ENCODE results near the gene PRSS36. TPM values are rescaled to one million over a fixed set of nuclear protein-coding genes. Genes with fewer than 3 reads are reported as not detected.

PRSS36 gene
- 0.35 to 1.1 TPM (median 0.70 TPM) in 5 replicates for total RNA-seq (2022; extraction: Qiagen RNA extraction; ENCODE audit: low read depth)

GRCh38 chr16:31149894-31150890 is at the start of gene PRSS36:
TSS of gene PRSS36 (minus strand) at chr16:31150066. CDS start at chr16:31150035, 31 bp downstream.

GRCh38 chr16:31179747-31180459 is 30.0 kb upstream of the PRSS36 start, which contains the start of gene FUS:
TSS of gene FUS (plus strand) at chr16:31180139. CDS start at chr16:31180215, 76 bp downstream.

GRCh38 chr16:31135535-31136286 is 14.2 kb downstream of the PRSS36 start, which contains the start of gene PRSS8:
TSS of gene PRSS8 (minus strand) at chr16:31135727. CDS start at chr16:31135498, 229 bp downstream.

GRCh38 chr16:31117384-31118222 is 32.3 kb downstream of the PRSS36 start, which contains the start of gene KAT8:
TSS of gene KAT8 (plus strand) at chr16:31117664. CDS start at chr16:31117682, 18 bp downstream.

GRCh38 chr16:31108035-31108793 is 41.7 kb downstream of the PRSS36 start, which contains the start of gene BCKDK:
TSS of gene BCKDK (plus strand) at chr16:31108386. CDS start at chr16:31109224, 838 bp downstream.

GRCh38 chr16:31094424-31095120 is 55.3 kb downstream of the PRSS36 start, which contains the start of gene VKORC1:
TSS of gene VKORC1 (minus strand) at chr16:31094797. CDS start at chr16:31094729, 68 bp downstream.

Other genes with a start within 250 kb of the PRSS36 start
- 16.3 to 25.2 TPM (median 21.8 TPM) in 5 replicates for gene FBXL19, start 226.5 kb downstream of the PRSS36 start, total RNA-seq (2022; extraction: Qiagen RNA extraction; ENCODE audit: low read depth)
- 12.1 to 15.0 TPM (median 13.6 TPM) in 5 replicates for gene ORAI3, start 201.0 kb downstream of the PRSS36 start, total RNA-seq (2022; extraction: Qiagen RNA extraction; ENCODE audit: low read depth)
- 17.6 to 24.3 TPM (median 21.8 TPM) in 5 replicates for gene SETD1A, start 192.3 kb downstream of the PRSS36 start, total RNA-seq (2022; extraction: Qiagen RNA extraction; ENCODE audit: low read depth)
- gene HSD3B7, start 164.9 kb downstream of the PRSS36 start, total RNA-seq (2022; extraction: Qiagen RNA extraction; ENCODE audit: low read depth): 12.5 to 17.3 TPM (median 14.7 TPM) in 5 replicates
- 1.4 to 2.2 TPM (median 1.7 TPM) in 5 replicates for gene STX1B, start 139.4 kb downstream of the PRSS36 start, total RNA-seq (2022; extraction: Qiagen RNA extraction; ENCODE audit: low read depth)
- gene STX4, start 116.5 kb downstream of the PRSS36 start, total RNA-seq (2022; extraction: Qiagen RNA extraction; ENCODE audit: low read depth): 62.0 to 77.3 TPM (median 76.2 TPM) in 5 replicates
- gene ZNF668, start 75.8 kb downstream of the PRSS36 start, total RNA-seq (2022; extraction: Qiagen RNA extraction; ENCODE audit: low read depth): 15.6 to 22.1 TPM (median 16.6 TPM) in 5 replicates
- gene ZNF646, start 75.6 kb downstream of the PRSS36 start, total RNA-seq (2022; extraction: Qiagen RNA extraction; ENCODE audit: low read depth): 9.3 to 11.3 TPM (median 9.8 TPM) in 5 replicates
- 0.78 to 2.7 TPM (median 1.4 TPM) in 5 replicates for gene PRSS53, start 61.1 kb downstream of the PRSS36 start, total RNA-seq (2022; extraction: Qiagen RNA extraction; ENCODE audit: low read depth)
- gene VKORC1, start 55.3 kb downstream of the PRSS36 start, total RNA-seq (2022; extraction: Qiagen RNA extraction; ENCODE audit: low read depth): 93.5 to 141 TPM (median 138 TPM) in 5 replicates
- 35.8 to 51.3 TPM (median 41.7 TPM) in 5 replicates for gene BCKDK, start 41.7 kb downstream of the PRSS36 start, total RNA-seq (2022; extraction: Qiagen RNA extraction; ENCODE audit: low read depth)
- 34.5 to 39.9 TPM (median 37.7 TPM) in 5 replicates for gene KAT8, start 32.4 kb downstream of the PRSS36 start, total RNA-seq (2022; extraction: Qiagen RNA extraction; ENCODE audit: low read depth)
- gene PRSS8, start 14.3 kb downstream of the PRSS36 start, total RNA-seq (2022; extraction: Qiagen RNA extraction; ENCODE audit: low read depth): 0.21 to 0.33 TPM (median 0.24 TPM) in 5 replicates
- 510 to 596 TPM (median 534 TPM) in 5 replicates for gene FUS, start 30.1 kb upstream of the PRSS36 start, total RNA-seq (2022; extraction: Qiagen RNA extraction; ENCODE audit: low read depth)
- 24.0 to 44.0 TPM (median 40.3 TPM) in 5 replicates for gene PYCARD, start 52.7 kb upstream of the PRSS36 start, total RNA-seq (2022; extraction: Qiagen RNA extraction; ENCODE audit: low read depth)
- gene TRIM72, start 64.1 kb upstream of the PRSS36 start, total RNA-seq (2022; extraction: Qiagen RNA extraction; ENCODE audit: low read depth): 0.01 to 0.16 TPM (median 0.03 TPM) in 4 of 5 replicates, not detected in the other
- not detected in 5 replicates for gene PYDC1, start 67.1 kb upstream of the PRSS36 start, total RNA-seq (2022; extraction: Qiagen RNA extraction; ENCODE audit: low read depth)
- 2.2 to 3.4 TPM (median 2.8 TPM) in 5 replicates for gene ITGAM, start 109.9 kb upstream of the PRSS36 start, total RNA-seq (2022; extraction: Qiagen RNA extraction; ENCODE audit: low read depth)
- gene ITGAX, start 205.1 kb upstream of the PRSS36 start, total RNA-seq (2022; extraction: Qiagen RNA extraction; ENCODE audit: low read depth): 1.2 to 2.4 TPM (median 1.3 TPM) in 5 replicates
- gene ITGAD, start 243.3 kb upstream of the PRSS36 start, total RNA-seq (2022; extraction: Qiagen RNA extraction; ENCODE audit: low read depth): 0.02 to 0.15 TPM in 2 of 5 replicates, not detected in the others

Data from A549 treated with CpdA at 1 μM for 4 hours (cell line).